Osteocyte (in vitro differentiated cells): ENCODE data around the gene GTPBP4. TPM values are rescaled to one million over a fixed set of nuclear protein-coding genes. Genes with fewer than 3 reads are reported as not detected.
"Not testable (repeated sequence)": the region's sequence is repeated elsewhere in the genome, so short reads cannot be mapped to it uniquely, and the experiment has no call there.

Source experiments
- DNase-seq: peaks from one replicate; pipeline ENCODE4 v3.0.0; 2021; ENCODE audit warnings: mixed read lengths; ENCODE audit not compliant: unreplicated experiment; ENCODE audit errors: extremely low spot score
- H3K27ac Mint-ChIP-seq: one replicate; pipeline ENCODE4 v1.8.0; 2021; ENCODE audit warnings: mild to moderate bottlenecking, mixed read lengths; ENCODE audit not compliant: unreplicated experiment
- H3K27me3 Mint-ChIP-seq: one replicate; pipeline ENCODE4 v1.8.0; 2021; ENCODE audit warnings: mixed read lengths; ENCODE audit not compliant: unreplicated experiment
- H3K36me3 Mint-ChIP-seq: one replicate; pipeline ENCODE4 v1.8.0; 2021; ENCODE audit warnings: mixed read lengths; ENCODE audit not compliant: unreplicated experiment
- H3K4me1 Mint-ChIP-seq: one replicate; pipeline ENCODE4 v1.8.0; 2021; ENCODE audit warnings: mixed read lengths; ENCODE audit not compliant: unreplicated experiment
- H3K4me3 Mint-ChIP-seq: one replicate; pipeline ENCODE4 v1.8.0; 2021; ENCODE audit warnings: mild to moderate bottlenecking, moderate library complexity, mixed read lengths; ENCODE audit not compliant: unreplicated experiment
- H3K9me3 Mint-ChIP-seq: one replicate; pipeline ENCODE4 v1.8.0; 2021; ENCODE audit warnings: mixed read lengths; ENCODE audit not compliant: unreplicated experiment
- CTCF ChIP-seq: fragments of 200-600 bp; sonication (generic); IDR thresholded peaks from 2 replicates; pipeline ENCODE4 v1.5.0; 2021; ENCODE audit warnings: antibody characterized with exemption, mild to moderate bottlenecking, moderate library complexity
- total RNA-seq: library from RNA; stranded (reverse); gene quantifications from 2 replicates; pipeline ENCODE4 v1.2.1, GENCODE V29; 2021

Gene GTPBP4
- total RNA-seq, 1 donor from 2014 or later, result 53.7 TPM

- Mint-ChIP-seq H3K9me3 (no peaks in the 10 kb centered on the region), H3K4me1 (peaks cover 18% of the 10 kb centered on the region), H3K27ac (no peak overlapping the region), H3K4me3 (no peak overlapping the region), H3K36me3 (peaks cover 15% of the 10 kb centered on the region), H3K27me3 (no peaks in the 10 kb centered on the region)
- DNase-seq, result no peak
- no peak for TF ChIP-seq CTCF
Observed at GRCh38 chr10:1061930-1062774, 73.9 kb downstream of the GTPBP4 start.

GRCh38 chr10:1063232-1063865 is 75.1 kb downstream of the GTPBP4 start:
- no peak for TF ChIP-seq CTCF
- H3K36me3 Mint-ChIP-seq, result peaks cover 15% of the 10 kb centered on the region
- H3K27me3 Mint-ChIP-seq, result no peaks in the 10 kb centered on the region
- no peak overlapping the region for H3K4me3 Mint-ChIP-seq
- peaks cover 7% of the 10 kb centered on the region for H3K4me1 Mint-ChIP-seq
- no peaks in the 10 kb centered on the region for H3K9me3 Mint-ChIP-seq
- DNase-seq, result no peak
- no peak overlapping the region for H3K27ac Mint-ChIP-seq

- no peak for DNase-seq
- no peak overlapping the region for H3K4me3 Mint-ChIP-seq
- H3K36me3 Mint-ChIP-seq, result peaks cover 15% of the 10 kb centered on the region
- TF ChIP-seq CTCF, result no peak
- peaks cover 6% of the 10 kb centered on the region for H3K4me1 Mint-ChIP-seq
- H3K27ac Mint-ChIP-seq, result no peak overlapping the region
- no peaks in the 10 kb centered on the region for H3K27me3 Mint-ChIP-seq
- no peaks in the 10 kb centered on the region for H3K9me3 Mint-ChIP-seq
Observed at GRCh38 chr10:1064964-1065247, 76.7 kb downstream of the GTPBP4 start.

GRCh38 chr10:1066734-1067133 is 78.5 kb downstream of the GTPBP4 start:
- H3K27me3 Mint-ChIP-seq, H3K9me3 Mint-ChIP-seq, H3K4me3 Mint-ChIP-seq, DNase-seq, H3K4me1 Mint-ChIP-seq, H3K27ac Mint-ChIP-seq: not testable (repeated sequence)
- peaks cover 13% of the 10 kb centered on the region for H3K36me3 Mint-ChIP-seq

- Mint-ChIP-seq H3K4me3 (no peak overlapping the region), H3K27ac (no peak overlapping the region), H3K9me3 (no peaks in the 10 kb centered on the region), H3K36me3 (peaks cover 17% of the 10 kb centered on the region), H3K27me3 (no peaks in the 10 kb centered on the region), H3K4me1 (no peaks in the 10 kb centered on the region)
- DNase-seq, result no peak
- no peak for TF ChIP-seq CTCF
Observed at GRCh38 chr10:1068380-1069361, 80.4 kb downstream of the GTPBP4 start.

Other genes with a start within 250 kb of the GTPBP4 start
- gene LARP4B, start 56.7 kb upstream of the GTPBP4 start, total RNA-seq, result 79.6 and 80.9 TPM in 2 replicates
- gene IDI2, start 37.4 kb downstream of the GTPBP4 start, total RNA-seq, result not detected in 2 replicates
- gene IDI1, start 60.7 kb downstream of the GTPBP4 start, total RNA-seq, result 26.0 and 31.7 TPM in 2 replicates
- 13.6 and 15.3 TPM in 2 replicates for gene WDR37, start 68.0 kb downstream of the GTPBP4 start, total RNA-seq